Uterus (tissue), 2 donors: ENCODE measurements around the gene PACRG.

Experiments used
- CTCF ChIP-seq, 4 experiments: fragments of 200-600 bp in 2 of 4; fragments of 450-650 bp in 2 of 4; sonication (generic) in 2 of 4; IDR thresholded peaks; one replicate each; pipeline ENCODE4 v1.5.1; 2016 to 2019; ENCODE audit warnings: antibody characterized with exemption in 4 of 4, mild to moderate bottlenecking in 2 of 4, moderate library complexity in 1 of 4
- POLR2A ChIP-seq, 2 donors: fragments of 450-650 bp; IDR thresholded peaks; one replicate each; pipeline ENCODE4 v1.6.1; 2016; ENCODE audit warnings: antibody characterized with exemption in 2 of 2, mild to moderate bottlenecking in 1 of 2, moderate library complexity in 1 of 2

- TF ChIP-seq CTCF (IDR thresholded peaks at IDR 0.05) (no peak), POLR2A (IDR thresholded peaks at IDR 0.05) (no peak)
Measured at GRCh38 chr6:163333038-163333437, 605.3 kb downstream of the PACRG start.
